SU-DHL-6 (cell line): ENCODE measurements around the gene TFB1M.
"Not testable (repeated sequence)": the region's sequence is repeated elsewhere in the genome, so short reads cannot be mapped to it uniquely, and the experiment has no call there.

ENCODE experiments used
- H2AFZ ChIP-seq: fragments of 200-600 bp; sonication (generic); 2 replicates; pipeline ENCODE4 v1.6.1; 2014; ENCODE audit warnings: low read depth, mild to moderate bottlenecking, moderate library complexity, mixed read lengths, antibody characterized with exemption, low read length; ENCODE audit not compliant: severe bottlenecking
- H3F3A ChIP-seq: fragments of 200-600 bp; shearing (Covaris generic); 2 replicates; pipeline ENCODE4 v1.6.0; 2016; ENCODE audit warnings: antibody characterized with exemption, mild to moderate bottlenecking; ENCODE audit not compliant: insufficient read depth
- H3K27ac ChIP-seq: fragments of 200-600 bp; sonication (generic); 2 replicates; pipeline ENCODE4 v1.5.1; 2016; ENCODE audit warnings: low read depth, mild to moderate bottlenecking, low read length, moderate library complexity, mixed read lengths
- H3K27me3 ChIP-seq: fragments of 200-600 bp; sonication (generic), shearing (Covaris generic); 2 replicates; pipeline ENCODE4 v1.6.0; 2014; ENCODE audit warnings: mild to moderate bottlenecking, low read length
- H3K36me3 ChIP-seq: fragments of 200-600 bp; sonication (generic); 2 replicates; pipeline ENCODE4 v1.6.1; 2014; ENCODE audit warnings: mild to moderate bottlenecking, low read length, mixed read lengths
- H3K4me2 ChIP-seq: fragments of 300-600, 200-600 bp; shearing (Covaris generic), sonication (generic); 2 replicates; pipeline ENCODE4 v1.6.0; 2014; ENCODE audit warnings: low read length, low read depth, mild to moderate bottlenecking; ENCODE audit not compliant: poor library complexity, severe bottlenecking
- H3K4me3 ChIP-seq: fragments of 200-600 bp; sonication (generic); 2 replicates; pipeline ENCODE4 v1.5.1; 2014; ENCODE audit warnings: antibody characterized with exemption, low read length, mild to moderate bottlenecking, mixed read lengths; ENCODE audit not compliant: insufficient read depth, poor library complexity, severe bottlenecking
- H3K79me2 ChIP-seq: fragments of 200-600 bp; sonication (generic); 2 replicates; pipeline ENCODE4 v1.6.1; 2014; ENCODE audit warnings: mild to moderate bottlenecking, low read length, moderate library complexity; ENCODE audit not compliant: insufficient read depth
- H3K9ac ChIP-seq: fragments of 200-600 bp; sonication (generic); 2 replicates; pipeline ENCODE4 v1.7.0; 2014; ENCODE audit warnings: mild to moderate bottlenecking, low read length
- H3K9me2 ChIP-seq: fragments of 200-600 bp; sonication (generic); replicated peaks from 2 replicates; pipeline ENCODE4 v1.6.1; 2014; ENCODE audit warnings: low read length; ENCODE audit not compliant: insufficient read depth
- H3K9me3 ChIP-seq: fragments of 200-600 bp; sonication (generic); 2 replicates; pipeline ENCODE4 v1.6.1; 2014; ENCODE audit warnings: low read length, mixed read lengths; ENCODE audit not compliant: insufficient read depth
- H4K20me1 ChIP-seq: fragments of 200-600 bp; sonication (generic); 2 replicates; pipeline ENCODE4 v1.6.1; 2014; ENCODE audit warnings: low read depth, mild to moderate bottlenecking, antibody characterized with exemption, low read length, moderate library complexity, mixed read lengths
- CTCF ChIP-seq: fragments of 200-600 bp; sonication (generic); IDR thresholded peaks from one replicate; pipeline ENCODE4 v1.5.1; 2017; ENCODE audit warnings: antibody characterized with exemption, mild to moderate bottlenecking, low read length, moderate library complexity; ENCODE audit not compliant: insufficient read depth, poor library complexity, severe bottlenecking
- EZH2phosphoT487 ChIP-seq: fragments of 200-600 bp; sonication (generic), shearing (Covaris generic); conservative IDR thresholded peaks from 2 replicates; pipeline ENCODE4 v1.6.1; 2018; ENCODE audit warnings: mild to moderate bottlenecking, antibody characterized with exemption, low read length, moderate library complexity, mixed read lengths

The TFB1M gene

GRCh38 chr6:155344341-155345006, 30.2 kb upstream of the TFB1M start:
- peak overlapping the region; percentile 26 for H3K4me2 ChIP-seq
- no peak overlapping the region for H3K4me3 ChIP-seq
- no peak overlapping the region for H2AFZ ChIP-seq
- H3K9ac ChIP-seq, result peak overlapping the region; percentile 20; the same call in 1 of the 2 replicates
- H3K27ac ChIP-seq, result peak overlapping the region; percentile 54
- no peak for TF ChIP-seq EZH2phosphoT487
- no peak for TF ChIP-seq CTCF
- no peaks in the 10 kb centered on the region for H3K79me2 ChIP-seq
- H3K27me3 ChIP-seq, result no peaks in the 10 kb centered on the region
- no peaks in the 10 kb centered on the region for H4K20me1 ChIP-seq
- no peaks in the 10 kb centered on the region for H3K36me3 ChIP-seq
- H3K9me2 ChIP-seq, result no peaks in the 10 kb centered on the region
- no peaks in the 10 kb centered on the region for H3F3A ChIP-seq
- peaks cover 7% of the 10 kb centered on the region; the same call in 1 of the 2 replicates for H3K9me3 ChIP-seq

- Histone ChIP-seq H3K9me2 (no peaks in the 10 kb centered on the region), H3K9me3 (peaks cover 5% of the 10 kb centered on the region; the same call in 1 of the 2 replicates), H3K27me3 (no peaks in the 10 kb centered on the region), H2AFZ (no peak overlapping the region), H3K9ac (no peak overlapping the region), H4K20me1 (no peaks in the 10 kb centered on the region), H3K79me2 (no peaks in the 10 kb centered on the region), H3K36me3 (no peaks in the 10 kb centered on the region), H3K4me2 (peak overlapping the region; percentile 19), H3K27ac (peak overlapping the region; percentile 66), H3K4me3 (no peak overlapping the region), H3F3A (no peaks in the 10 kb centered on the region)
- TF ChIP-seq CTCF (no peak), EZH2phosphoT487 (no peak)
Measured at GRCh38 chr6:155341130-155341828, 27.0 kb upstream of the TFB1M start.

- Histone ChIP-seq H3K79me2 (no peaks in the 10 kb centered on the region), H3K9me3 (no peaks in the 10 kb centered on the region), H2AFZ (no peak overlapping the region), H3K9ac (no peak overlapping the region), H3K27ac (peak overlapping the region; percentile 66), H3F3A (no peaks in the 10 kb centered on the region), H3K27me3 (no peaks in the 10 kb centered on the region), H3K4me3 (no peak overlapping the region), H3K36me3 (no peaks in the 10 kb centered on the region), H4K20me1 (no peaks in the 10 kb centered on the region), H3K4me2 (no peak overlapping the region), H3K9me2 (no peaks in the 10 kb centered on the region)
- no peak for TF ChIP-seq EZH2phosphoT487
- TF ChIP-seq CTCF, result peak; percentile 10
Measured at GRCh38 chr6:155340464-155341129, 26.3 kb upstream of the TFB1M start.

- H2AFZ ChIP-seq, H3K4me3 ChIP-seq, H3K4me2 ChIP-seq, H3K79me2 ChIP-seq, H3K9ac ChIP-seq, H3F3A ChIP-seq, H3K36me3 ChIP-seq, H4K20me1 ChIP-seq, H3K27ac ChIP-seq, H3K9me2 ChIP-seq, H3K9me3 ChIP-seq, H3K27me3 ChIP-seq: not testable (repeated sequence)
Measured at GRCh38 chr6:155339929-155340328, 25.6 kb upstream of the TFB1M start.

- H2AFZ ChIP-seq, H3K9ac ChIP-seq, H3K9me3 ChIP-seq: not testable (repeated sequence)
Measured at GRCh38 chr6:155338237-155338636, 24.0 kb upstream of the TFB1M start.

More at GRCh38 chr6:155338237-155338636, 24.0 kb upstream of the TFB1M start:
- H3K4me2 ChIP-seq, H3K79me2 ChIP-seq, H3F3A ChIP-seq, H3K27ac ChIP-seq, H3K9me2 ChIP-seq, H3K36me3 ChIP-seq, H3K27me3 ChIP-seq, H4K20me1 ChIP-seq, H3K4me3 ChIP-seq: not testable (repeated sequence)
